ES-I3 (cell line): ENCODE measurements around the gene USP51.
"Not testable (repeated sequence)": the region's sequence is repeated elsewhere in the genome, so short reads cannot be mapped to it uniquely, and the experiment has no call there.

Source experiments
- H3K36me3 ChIP-seq: 2 replicates; pipeline ENCODE4 v1.6.1; 2013; ENCODE audit warnings: mild to moderate bottlenecking, low read length, control low read depth, moderate library complexity; ENCODE audit not compliant: insufficient read depth
- H3K4me1 ChIP-seq: 2 replicates; pipeline ENCODE4 v1.6.1; 2013; ENCODE audit warnings: mild to moderate bottlenecking, control low read depth, low read length; ENCODE audit not compliant: insufficient read depth
- H3K9ac ChIP-seq: 2 replicates; pipeline ENCODE4 v1.6.1; 2013; ENCODE audit warnings: low read depth, mild to moderate bottlenecking, low read length, moderate library complexity
- H3K9me3 ChIP-seq: 2 replicates; pipeline ENCODE4 v1.6.1; 2013; ENCODE audit warnings: mild to moderate bottlenecking, low read length, moderate library complexity; ENCODE audit not compliant: control insufficient read depth, insufficient read depth

USP51 gene

DNA sequence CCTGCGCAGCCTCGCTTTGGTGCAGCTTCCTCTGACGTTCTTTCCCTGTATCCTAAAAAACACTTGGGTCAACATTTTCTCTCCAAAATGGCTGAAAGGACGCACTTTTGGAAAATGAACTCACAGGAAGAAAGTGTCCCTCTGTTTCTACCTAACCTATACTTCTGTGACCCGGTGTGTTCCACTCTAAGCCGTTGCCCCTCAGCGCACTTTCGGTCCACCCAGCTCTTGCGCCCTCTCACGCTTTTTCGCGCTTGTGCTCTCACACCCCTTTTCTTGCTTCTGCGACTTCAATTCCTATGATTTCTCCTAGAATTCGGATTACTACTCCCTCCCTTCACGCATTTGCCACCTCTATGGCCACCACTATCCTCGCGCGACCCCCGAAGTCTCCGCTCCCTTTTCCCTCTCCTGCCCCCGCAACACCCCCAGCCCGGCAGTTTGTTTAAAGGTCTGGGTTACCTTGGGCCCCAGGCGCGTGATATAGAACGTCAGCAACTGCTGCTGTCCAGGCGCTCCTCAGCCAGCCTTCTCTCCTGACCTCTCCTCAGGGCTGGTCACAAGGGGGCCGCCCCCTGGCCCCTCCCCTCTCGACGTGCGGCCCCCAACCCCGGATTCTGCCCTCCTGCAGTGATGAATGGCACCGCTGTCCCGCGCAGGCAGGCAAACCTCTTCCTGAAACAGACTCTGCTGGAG lies at the start of gene USP51:
USP51 (minus strand) TSS at position 535 of the 696 bp plus-strand sequence. CDS start 909 bp downstream, outside the sequence.
- H3K36me3 ChIP-seq = no peaks in the 10 kb centered on the region
- H3K9me3 ChIP-seq = no peaks in the 10 kb centered on the region
- peak within 1 kb of the TSS; percentile 99 for H3K9ac ChIP-seq
- H3K4me1 ChIP-seq = peaks cover 7% of the 10 kb centered on the region; the same call in 1 of the 2 replicates

DNA sequence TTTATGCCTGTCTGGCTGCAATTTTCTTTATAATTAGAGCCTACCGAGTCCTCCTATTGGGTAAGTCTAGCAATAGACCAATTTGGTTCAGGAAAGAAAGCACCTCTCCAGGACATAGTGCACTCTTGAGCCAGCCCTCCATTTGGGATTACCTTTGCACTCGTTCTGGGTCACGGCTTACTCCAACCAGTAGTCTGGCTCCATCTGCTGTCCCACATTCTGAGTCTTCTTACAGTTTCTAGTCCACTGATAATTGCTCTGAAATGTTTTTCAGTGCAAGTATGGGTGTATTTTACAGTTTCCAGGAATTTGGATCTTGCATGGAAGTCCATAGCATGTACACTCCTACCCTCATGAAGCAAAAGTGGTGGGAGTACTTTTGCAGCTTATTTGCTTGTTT lies 34.8 kb upstream of the USP51 start:
- Histone ChIP-seq H3K9ac (no peak overlapping the region), H3K4me1 (peaks cover 4% of the 10 kb centered on the region; the same call in 1 of the 2 replicates), H3K9me3 (no peaks in the 10 kb centered on the region), H3K36me3 (no peaks in the 10 kb centered on the region)

DNA sequence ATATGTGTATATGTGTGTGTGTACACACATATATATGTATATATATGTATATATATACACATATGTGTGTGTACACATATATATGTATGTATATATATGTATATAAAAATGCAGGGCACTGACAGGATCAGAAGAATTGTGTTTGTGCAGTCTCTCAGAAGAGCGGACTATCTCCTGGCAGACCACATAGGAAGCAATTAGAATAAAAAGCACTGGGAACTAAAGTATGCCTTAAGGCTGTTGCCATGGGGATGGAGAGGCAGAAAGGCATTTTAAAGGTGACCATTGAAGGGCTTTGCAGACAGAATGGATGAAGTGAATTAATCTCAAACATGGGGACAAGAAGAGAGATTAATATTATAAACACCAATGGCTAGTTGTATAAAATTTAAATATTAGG lies 33.7 kb upstream of the USP51 start:
- no peaks in the 10 kb centered on the region for H3K9me3 ChIP-seq
- no peak overlapping the region for H3K9ac ChIP-seq
- H3K4me1 ChIP-seq = peaks cover 4% of the 10 kb centered on the region; the same call in 1 of the 2 replicates
- H3K36me3 ChIP-seq = no peaks in the 10 kb centered on the region

DNA sequence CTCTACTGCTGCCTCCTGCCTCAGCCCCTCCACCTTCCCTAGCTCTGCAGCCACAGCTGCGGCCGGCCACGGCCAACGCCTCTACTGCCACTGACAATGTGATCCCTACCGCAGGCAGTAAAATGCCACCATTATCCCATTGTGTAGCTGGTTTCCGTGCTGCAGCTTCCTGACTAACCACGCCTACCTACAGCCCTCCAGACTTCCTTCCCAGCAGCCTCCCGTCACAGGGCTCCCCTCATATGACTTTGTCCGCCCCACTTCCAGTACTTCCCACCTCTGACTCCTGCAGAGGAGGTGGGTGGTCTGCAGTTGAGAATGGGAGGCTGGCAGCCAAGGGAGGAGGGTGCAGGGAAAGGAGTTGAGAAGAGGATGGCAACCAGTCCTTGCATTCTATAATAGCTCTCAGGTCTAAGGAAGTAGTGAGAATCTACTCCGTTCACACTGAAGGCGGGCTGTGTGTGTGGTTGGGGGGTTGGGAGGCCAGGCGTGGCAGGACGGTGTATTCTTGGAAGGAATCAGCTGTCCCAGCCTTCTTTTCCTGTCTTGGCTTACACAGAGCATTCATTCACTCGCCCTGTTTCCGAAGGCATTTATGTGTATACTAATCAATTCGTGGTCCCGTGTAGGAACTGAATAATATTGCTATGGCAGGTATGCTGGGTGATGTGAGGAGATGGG lies 33.1 kb upstream of the USP51 start:
- Histone ChIP-seq H3K4me1 (peaks cover 4% of the 10 kb centered on the region; the same call in 1 of the 2 replicates), H3K36me3 (no peaks in the 10 kb centered on the region), H3K9ac (no peak overlapping the region), H3K9me3 (no peaks in the 10 kb centered on the region)

DNA sequence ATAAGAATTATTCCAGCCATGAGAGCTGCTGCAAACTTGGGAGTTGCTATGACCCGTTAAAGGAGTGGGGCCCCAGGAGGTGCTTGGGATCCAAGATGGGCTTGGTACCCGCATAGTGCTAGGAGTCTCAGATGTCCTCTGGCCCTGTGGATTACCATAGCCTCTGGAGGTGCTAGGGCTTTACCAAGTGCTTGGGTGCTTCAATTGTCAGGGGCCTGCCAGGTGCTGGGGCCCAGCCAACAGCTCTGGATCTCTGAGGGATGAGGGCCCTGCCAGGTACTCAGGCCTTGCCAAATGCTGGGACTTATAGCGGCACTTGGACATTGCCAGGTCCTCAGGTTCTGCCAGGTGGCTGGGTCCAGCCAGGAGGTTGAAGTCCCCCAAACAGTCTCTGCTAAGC lies 32.0 kb upstream of the USP51 start:
- peaks cover 4% of the 10 kb centered on the region; the same call in 1 of the 2 replicates for H3K4me1 ChIP-seq
- no peak overlapping the region for H3K9ac ChIP-seq
- H3K9me3 ChIP-seq = no peaks in the 10 kb centered on the region
- no peaks in the 10 kb centered on the region for H3K36me3 ChIP-seq

DNA sequence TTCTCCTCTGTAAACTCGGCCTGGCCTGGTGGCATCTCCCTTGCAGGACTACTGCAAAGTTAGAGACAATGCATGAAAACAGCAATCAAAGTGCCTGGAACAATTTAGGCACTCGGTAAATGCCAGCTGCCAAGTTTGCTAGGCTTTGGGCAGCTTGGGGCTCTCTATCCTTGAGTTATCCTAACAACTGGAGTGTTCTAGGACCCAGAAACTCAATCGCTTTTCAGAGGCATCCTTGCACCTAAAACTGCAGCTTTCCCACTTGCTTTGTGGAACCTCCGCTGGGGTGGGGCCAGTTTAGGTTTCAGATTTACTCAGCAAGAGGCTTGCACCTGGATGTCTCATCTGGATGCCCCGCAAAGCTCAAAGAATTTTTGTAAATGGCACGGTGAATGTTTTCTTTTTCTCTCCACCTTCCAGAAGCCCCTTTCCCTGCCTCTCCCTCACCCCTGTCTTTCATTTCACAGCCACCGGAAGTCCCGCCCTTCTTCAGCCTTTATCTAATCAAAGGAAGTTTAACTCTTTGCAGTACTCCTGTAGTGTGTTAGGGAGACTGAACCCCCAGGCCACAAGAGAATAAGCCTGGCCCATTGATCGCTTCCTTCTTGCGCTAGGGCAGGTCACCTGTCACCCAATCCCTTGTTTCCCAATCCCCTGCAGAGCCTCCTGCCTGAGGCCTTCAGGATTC lies 27.3 kb upstream of the USP51 start:
- not testable (repeated sequence) for H3K9me3 ChIP-seq, H3K9ac ChIP-seq, H3K4me1 ChIP-seq, H3K36me3 ChIP-seq

DNA sequence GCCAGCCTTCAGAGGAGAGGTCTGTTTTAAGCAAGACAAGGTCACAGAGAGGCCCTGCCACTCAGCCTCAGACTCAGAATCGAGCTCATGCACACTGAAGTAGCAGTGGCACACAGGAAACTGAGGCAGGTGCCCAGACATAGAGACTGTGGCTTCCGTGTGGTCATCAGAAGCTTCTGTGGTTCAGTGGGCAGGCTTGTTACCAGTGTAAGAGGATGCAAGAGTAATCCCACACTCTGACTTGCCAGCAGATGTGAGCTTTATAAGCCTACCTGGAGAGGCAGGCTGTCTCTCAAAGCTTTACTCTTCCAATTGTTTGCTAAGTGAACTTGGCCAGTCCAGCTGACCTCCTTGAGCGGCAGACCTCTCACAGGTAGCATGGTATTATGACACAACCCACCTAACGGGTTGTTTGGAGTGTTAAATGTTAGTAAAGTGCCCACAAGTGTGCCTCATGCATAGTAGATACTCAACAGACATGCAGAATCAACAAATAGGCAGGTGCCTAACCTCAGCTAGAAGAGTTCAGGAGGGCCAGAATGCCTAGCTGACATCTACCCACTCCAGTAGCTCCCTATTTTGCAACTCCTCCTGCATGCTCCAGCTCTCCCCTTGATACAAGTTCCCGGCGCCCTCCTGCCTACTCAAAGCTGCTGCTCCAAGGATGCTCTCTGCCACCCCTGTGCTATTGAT lies 23.5 kb upstream of the USP51 start:
- not testable (repeated sequence) for H3K9me3 ChIP-seq, H3K9ac ChIP-seq, H3K36me3 ChIP-seq, H3K4me1 ChIP-seq

DNA sequence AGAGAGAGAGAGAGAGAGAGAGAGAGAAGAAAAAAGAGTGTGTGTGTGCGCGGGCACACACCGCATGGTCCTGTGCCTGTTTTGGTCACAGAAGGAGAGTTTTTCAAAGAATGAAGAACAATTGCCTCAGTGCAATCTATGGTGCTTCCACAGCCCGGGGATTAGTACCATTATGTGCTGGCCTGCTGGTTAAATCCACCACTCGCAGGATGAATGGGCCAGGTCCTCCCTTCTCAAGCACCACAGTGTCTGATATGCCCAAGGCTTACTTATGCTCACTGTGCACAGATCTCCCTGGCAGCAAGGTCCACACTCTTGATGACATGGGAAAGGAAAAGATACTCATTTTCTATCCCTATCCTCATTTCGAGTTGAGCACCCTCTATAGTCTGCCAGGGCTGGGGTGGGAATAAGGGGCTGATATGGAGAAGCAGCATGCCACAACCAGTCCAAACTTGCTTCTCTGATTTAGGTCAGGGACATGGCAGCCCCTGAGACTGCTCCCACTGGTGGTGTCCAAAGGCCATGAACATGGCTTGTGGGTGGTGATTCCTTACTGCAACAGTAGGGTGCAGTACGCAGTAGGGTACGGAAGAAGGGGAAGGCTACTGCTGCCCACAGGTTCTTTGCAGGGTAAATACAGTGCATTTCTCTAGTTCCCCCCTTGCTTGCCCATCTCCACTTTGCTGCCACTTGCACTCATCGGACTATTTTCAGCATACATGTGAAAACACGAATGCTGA lies 18.9 kb upstream of the USP51 start:
- H3K4me1 ChIP-seq, H3K9me3 ChIP-seq, H3K36me3 ChIP-seq, H3K9ac ChIP-seq: not testable (repeated sequence)

DNA sequence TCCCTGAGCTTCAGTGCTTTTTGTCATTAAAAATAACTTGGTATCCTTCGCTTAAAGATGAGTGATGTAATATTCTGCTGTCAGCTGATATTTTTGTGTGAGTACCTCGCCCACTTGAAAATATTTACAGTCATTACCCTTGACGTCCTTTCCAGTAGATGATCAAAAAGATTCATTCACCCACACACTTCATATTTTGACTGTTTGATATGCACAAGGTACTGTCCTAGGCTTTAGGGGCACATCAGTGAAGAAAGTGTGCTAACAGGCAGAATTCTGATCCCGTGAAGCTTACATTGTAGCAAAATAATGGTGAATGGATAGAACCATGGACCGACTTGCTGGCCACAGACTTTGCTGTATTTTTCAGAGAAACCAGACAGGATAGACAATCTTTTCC lies 18.1 kb upstream of the USP51 start:
- H3K9me3 ChIP-seq, H3K9ac ChIP-seq, H3K4me1 ChIP-seq, H3K36me3 ChIP-seq: not testable (repeated sequence)

DNA sequence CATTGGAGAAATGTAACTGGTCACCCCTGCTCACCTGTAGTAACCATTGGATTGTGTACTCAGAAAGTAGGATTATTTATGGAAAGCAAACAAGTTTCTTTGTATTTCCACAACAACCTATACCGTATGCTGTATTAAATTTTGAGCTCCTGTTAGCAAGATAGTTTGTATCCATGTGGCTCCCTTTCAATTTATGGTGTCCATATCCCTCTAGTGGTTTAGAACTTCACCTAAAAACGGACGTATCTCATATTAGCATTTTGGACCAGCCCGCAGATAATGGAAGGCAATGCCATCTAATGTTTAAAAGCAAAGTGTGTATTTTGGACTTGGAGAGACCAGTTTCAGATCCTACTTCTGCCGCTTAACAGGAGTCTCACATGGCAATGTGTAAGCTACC lies 17.4 kb upstream of the USP51 start:
- H3K4me1 ChIP-seq, H3K36me3 ChIP-seq, H3K9ac ChIP-seq, H3K9me3 ChIP-seq: not testable (repeated sequence)

DNA sequence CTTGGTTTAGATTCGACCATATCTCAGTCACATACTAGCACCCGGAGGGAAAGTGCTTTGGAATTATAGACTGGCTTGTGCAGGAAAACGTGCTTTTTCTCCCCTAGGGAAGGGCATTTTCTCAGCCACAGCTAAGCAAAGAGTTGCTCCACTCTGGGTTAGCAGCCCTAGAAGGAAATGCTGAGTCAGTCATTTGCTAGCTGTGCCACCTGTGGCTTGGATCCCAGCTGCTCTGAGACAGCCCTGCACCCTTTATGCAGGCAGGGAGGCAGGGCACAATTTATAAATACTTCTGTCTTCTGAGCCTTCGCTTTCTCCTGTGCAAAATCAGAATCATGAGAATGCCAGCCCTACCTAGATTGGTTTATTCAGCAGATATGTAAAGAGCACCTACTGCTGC lies 1.3 kb upstream of the USP51 start:
- H3K9ac ChIP-seq = no peak overlapping the region
- H3K4me1 ChIP-seq = peaks cover 7% of the 10 kb centered on the region; the same call in 1 of the 2 replicates
- H3K9me3 ChIP-seq = no peaks in the 10 kb centered on the region
- H3K36me3 ChIP-seq = no peaks in the 10 kb centered on the region

DNA sequence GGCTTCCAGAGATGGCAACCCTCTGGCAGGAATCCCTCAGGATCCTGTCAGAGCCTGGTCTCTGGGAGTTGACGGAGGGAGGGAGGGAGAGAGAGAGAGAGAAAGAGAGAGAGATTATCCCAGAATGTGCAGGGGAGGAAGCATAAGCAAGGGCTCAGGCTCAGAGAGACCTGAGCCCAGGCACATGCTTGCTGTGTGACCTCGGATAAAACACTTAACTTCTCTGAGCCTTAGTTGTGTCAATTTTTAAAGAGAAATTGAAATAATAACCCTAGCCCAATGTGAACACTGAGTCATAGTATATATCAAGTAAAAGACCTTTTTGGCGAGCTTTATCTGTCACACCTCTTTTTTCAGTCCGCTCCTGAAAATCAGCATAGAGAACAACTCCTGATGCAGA lies 473 bp upstream of the USP51 start:
- H3K36me3 ChIP-seq = no peaks in the 10 kb centered on the region
- peaks cover 7% of the 10 kb centered on the region; the same call in 1 of the 2 replicates for H3K4me1 ChIP-seq
- H3K9ac ChIP-seq = peak overlapping the region; percentile 99; the same call in 1 of the 2 replicates
- H3K9me3 ChIP-seq = no peaks in the 10 kb centered on the region

DNA sequence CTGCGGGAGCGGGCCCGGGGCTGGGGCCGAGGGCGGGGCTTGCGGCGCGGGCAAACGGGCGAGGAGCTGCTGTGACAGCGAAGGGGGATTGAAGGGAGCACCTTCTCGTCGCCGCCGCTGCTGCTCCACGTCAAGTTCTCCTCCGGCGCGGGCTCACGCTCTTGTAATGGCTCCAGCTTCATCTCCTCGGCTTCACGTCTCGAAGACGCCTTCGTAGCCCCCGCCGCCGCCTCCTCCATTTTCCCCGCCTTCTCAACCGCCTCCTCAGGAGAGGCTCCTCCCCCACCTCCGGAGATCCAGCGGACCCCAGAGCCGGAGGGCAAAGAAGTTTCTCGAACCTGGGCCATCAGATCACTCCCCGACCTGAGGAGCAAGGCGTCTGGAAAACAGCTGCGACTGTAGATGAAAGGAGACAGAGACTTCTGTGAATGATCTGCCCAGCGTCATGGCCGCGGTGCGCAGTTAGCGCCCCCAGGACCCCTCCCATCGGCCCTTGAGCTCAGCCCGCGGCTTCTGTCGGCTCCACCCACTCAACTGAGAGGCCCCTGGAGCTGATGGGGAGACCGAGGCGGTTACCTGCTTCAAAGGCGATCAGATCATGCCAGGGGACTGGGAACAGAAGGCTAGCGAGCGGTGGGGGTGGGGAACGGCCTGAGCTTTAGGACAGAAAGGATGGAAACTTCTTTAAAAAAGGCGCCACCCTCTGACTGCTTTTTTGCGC lies 895 bp downstream of the USP51 start:
- no peaks in the 10 kb centered on the region for H3K9me3 ChIP-seq
- peak overlapping the region; percentile 99 for H3K9ac ChIP-seq
- H3K4me1 ChIP-seq = peaks cover 7% of the 10 kb centered on the region; the same call in 1 of the 2 replicates

More for the DNA sequence above, 895 bp downstream of the USP51 start:
- H3K36me3 ChIP-seq = no peaks in the 10 kb centered on the region
